Panc1 (cell line): ENCODE data around the gene SLC25A45.

Experiments
- CTCF ChIP-seq: fragments of 450-650 bp; IDR thresholded peaks from 2 replicates; pipeline ENCODE4 v1.5.1; 2017; ENCODE audit warnings: mild to moderate bottlenecking
- POLR2AphosphoS5 ChIP-seq: IDR thresholded peaks from 2 replicates; pipeline ENCODE4 v1.6.1; 2012; ENCODE audit warnings: mild to moderate bottlenecking, low read depth, low read length, moderate library complexity
- REST ChIP-seq, 2 experiments: IDR thresholded peaks; 2 replicates each; pipeline ENCODE4 v1.6.1; 2011 to 2012; ENCODE audit warnings: low read depth in 2 of 2, control low read depth in 1 of 2, low read length in 1 of 2, mild to moderate bottlenecking in 1 of 2, moderate library complexity in 1 of 2; ENCODE audit not compliant: insufficient read depth in 1 of 2
- SIN3A ChIP-seq: IDR thresholded peaks from 2 replicates; pipeline ENCODE4 v1.6.1; 2012; ENCODE audit warnings: low read depth, mild to moderate bottlenecking, low read length, moderate library complexity, borderline replicate concordance; ENCODE audit not compliant: insufficient read depth
- TCF7L2 ChIP-seq: IDR thresholded peaks from 2 replicates; pipeline ENCODE4 v1.6.1; 2011; ENCODE audit warnings: mild to moderate bottlenecking, low read depth, low read length, inconsistent platforms

- TF ChIP-seq CTCF, result no peak
- no peak for TF ChIP-seq TCF7L2
- TF ChIP-seq SIN3A, result no peak
- TF ChIP-seq POLR2AphosphoS5, result no peak
- TF ChIP-seq REST (IDR thresholded peaks at IDR 0.05; ENCODE audit: insufficient read depth in 1 of 2, low read depth in 2 of 2, low read length in 1 of 2), result no peak
These were observed 37.0 kb upstream of the SLC25A45 start for GRCh38 chr11:65419460-65419771.
